Measurements from ENCODE around the gene PAPPA.

PAPPA gene

DNA sequence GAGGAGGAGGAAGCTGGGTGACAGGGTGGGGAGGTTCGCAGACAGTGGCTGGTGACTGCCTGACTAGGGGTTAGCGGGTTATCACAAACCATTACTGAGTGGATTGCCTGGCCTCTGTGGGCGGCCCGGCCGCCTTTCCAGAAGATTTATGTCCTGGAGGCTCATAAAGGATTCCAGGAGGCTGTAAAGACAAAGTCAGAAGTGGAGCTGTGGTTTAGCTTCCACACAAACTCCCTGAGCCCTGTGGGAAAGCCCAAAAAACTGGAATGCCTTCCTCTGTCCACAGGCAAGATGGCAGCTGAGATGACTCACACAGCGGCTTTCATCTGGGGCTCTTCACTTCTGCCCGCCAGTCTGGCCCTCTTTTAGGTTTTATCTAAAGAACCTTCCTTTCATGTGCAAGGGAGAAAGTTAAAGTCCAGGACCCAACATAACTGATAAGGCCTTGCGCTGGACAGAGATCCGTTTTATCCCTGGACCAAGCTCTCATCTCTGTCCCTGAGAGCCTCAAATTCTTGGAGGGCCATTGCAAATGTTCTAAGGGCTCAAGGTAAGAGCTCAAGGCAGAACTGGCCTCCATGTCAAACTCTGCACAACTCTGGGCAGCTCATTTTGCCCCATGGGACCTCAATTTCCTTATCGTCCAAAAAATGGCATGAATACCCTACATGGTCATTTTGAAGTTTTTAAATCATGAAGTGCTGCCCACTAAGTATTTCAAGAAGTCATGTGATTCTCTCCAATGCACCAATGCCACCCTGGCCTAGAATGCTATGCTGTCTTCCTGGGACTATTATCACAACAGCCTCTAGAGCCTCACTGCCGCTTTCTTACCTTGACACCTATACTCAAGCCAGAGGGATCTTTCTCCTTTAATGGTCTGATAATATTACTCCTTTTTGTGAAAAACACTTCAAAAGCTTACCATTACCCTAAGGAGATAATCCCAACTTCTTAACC is 284.1 kb downstream of the PAPPA start:
- no peak for DNase-seq (ENCODE audit: low read depth)
- TF ChIP-seq, protein P1, sequence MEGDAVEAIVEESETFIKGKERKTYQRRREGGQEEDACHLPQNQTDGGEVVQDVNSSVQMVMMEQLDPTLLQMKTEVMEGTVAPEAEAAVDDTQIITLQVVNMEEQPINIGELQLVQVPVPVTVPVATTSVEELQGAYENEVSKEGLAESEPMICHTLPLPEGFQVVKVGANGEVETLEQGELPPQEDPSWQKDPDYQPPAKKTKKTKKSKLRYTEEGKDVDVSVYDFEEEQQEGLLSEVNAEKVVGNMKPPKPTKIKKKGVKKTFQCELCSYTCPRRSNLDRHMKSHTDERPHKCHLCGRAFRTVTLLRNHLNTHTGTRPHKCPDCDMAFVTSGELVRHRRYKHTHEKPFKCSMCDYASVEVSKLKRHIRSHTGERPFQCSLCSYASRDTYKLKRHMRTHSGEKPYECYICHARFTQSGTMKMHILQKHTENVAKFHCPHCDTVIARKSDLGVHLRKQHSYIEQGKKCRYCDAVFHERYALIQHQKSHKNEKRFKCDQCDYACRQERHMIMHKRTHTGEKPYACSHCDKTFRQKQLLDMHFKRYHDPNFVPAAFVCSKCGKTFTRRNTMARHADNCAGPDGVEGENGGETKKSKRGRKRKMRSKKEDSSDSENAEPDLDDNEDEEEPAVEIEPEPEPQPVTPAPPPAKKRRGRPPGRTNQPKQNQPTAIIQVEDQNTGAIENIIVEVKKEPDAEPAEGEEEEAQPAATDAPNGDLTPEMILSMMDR (conservative IDR thresholded peaks at IDR 0.05; ENCODE audit: control insufficient read depth, insufficient read depth, low read depth, low read length) = no peak

DNA sequence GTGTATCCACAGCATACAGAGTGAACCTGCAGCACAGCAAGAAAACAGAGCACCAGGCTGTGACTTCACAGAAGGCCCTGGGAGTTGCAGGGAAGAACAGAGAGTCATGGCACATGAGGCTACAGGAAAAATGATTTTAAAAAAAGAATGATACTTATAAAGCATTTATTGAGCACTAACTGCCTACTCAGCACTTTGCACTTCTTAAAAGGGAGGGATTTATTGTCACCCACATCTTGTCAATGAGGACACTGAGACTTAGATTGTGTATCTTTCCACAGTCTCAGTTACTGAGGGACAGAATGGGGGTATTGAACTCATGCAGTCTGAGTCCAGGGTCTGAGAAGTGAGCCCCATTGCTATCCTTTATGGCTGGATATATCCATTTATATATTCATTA is 288.9 kb downstream of the PAPPA start:
- no peak overlapping the region for H3K4me3 ChIP-seq (ENCODE audit: control insufficient read depth, low read depth, low read length)
- TF ChIP-seq, protein P1 (conservative IDR thresholded peaks at IDR 0.05; ENCODE audit: control insufficient read depth, insufficient read depth, low read depth, low read length) = no peak
- no peak for DNase-seq (ENCODE audit: low read depth)

More for the DNA sequence above, 284.1 kb downstream of the PAPPA start:
- H3K4me3 ChIP-seq (ENCODE audit: control insufficient read depth, low read depth, low read length) = no peak overlapping the region

GRCh38 chr9:116447934-116448333 is 294.3 kb downstream of the PAPPA start:
- H3K4me3 ChIP-seq (ENCODE audit: control insufficient read depth, low read depth, low read length) = no peak overlapping the region
- TF ChIP-seq, protein P1 (conservative IDR thresholded peaks at IDR 0.05; ENCODE audit: control insufficient read depth, insufficient read depth, low read depth, low read length) = no peak
- peak; percentile 20 for DNase-seq (ENCODE audit: low read depth)

GRCh38 chr9:116448431-116448830 is 294.8 kb downstream of the PAPPA start:
- H3K4me3 ChIP-seq (ENCODE audit: control insufficient read depth, low read depth, low read length) = no peak overlapping the region
- DNase-seq (ENCODE audit: low read depth) = no peak
- TF ChIP-seq, protein P1 (conservative IDR thresholded peaks at IDR 0.05; ENCODE audit: control insufficient read depth, insufficient read depth, low read depth, low read length) = no peak

- TF ChIP-seq, protein P1 (conservative IDR thresholded peaks at IDR 0.05; ENCODE audit: control insufficient read depth, insufficient read depth, low read depth, low read length) = no peak
- no peak for DNase-seq (ENCODE audit: low read depth)
- no peak overlapping the region for H3K4me3 ChIP-seq (ENCODE audit: control insufficient read depth, low read depth, low read length)
Observed at GRCh38 chr9:116449949-116450348, 296.4 kb downstream of the PAPPA start.

DNA sequence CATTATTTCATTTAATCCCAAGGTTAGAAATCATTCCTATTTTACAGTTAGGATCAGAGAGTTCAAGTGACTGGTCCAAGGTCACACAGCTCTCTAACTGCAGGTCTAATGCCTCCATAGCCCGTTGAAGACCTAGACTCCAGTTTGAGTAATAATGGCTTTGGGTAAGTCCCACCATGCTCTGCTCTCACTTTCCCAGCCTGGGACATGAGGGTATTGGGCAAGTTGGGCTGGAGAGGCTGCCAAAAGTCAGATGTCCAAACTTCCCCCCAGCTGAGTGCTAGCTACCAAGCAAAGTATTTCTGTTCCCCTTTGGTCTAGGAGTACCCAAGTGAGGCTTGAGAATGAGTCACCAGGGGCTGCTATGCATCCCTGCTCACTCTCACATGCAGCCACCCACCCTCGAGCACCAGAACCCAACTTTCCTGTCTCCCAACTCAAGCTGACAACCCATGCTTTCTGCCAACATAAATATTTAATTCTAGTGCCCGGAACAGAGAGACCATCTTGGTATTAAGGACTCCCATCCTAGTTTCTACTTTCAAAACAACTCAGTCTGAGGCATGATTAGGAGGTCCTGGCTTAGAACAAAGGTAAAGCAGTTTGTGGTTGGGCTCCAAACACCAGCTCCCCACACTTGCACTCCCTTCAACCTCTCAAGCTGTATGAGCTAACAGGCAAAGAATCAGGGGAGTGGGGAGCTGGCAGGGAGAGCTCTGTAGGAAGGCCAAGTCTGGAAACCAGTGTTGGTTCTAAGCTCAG is 297.0 kb downstream of the PAPPA start:
- peak; percentile 89 for DNase-seq (ENCODE audit: low read depth)
- TF ChIP-seq, protein P1 (conservative IDR thresholded peaks at IDR 0.05; ENCODE audit: control insufficient read depth, insufficient read depth, low read depth, low read length) = no peak
- H3K4me3 ChIP-seq (ENCODE audit: control insufficient read depth, low read depth, low read length) = no peak overlapping the region

Measured in fibroblast of mammary gland (primary cell).